ENCODE data around the gene SLC17A1.

- TF ChIP-seq TAF1 (IDR thresholded peaks at IDR 0.05; ENCODE audit: borderline replicate concordance, insufficient read depth, low read length) (no peak), POLR2AphosphoS5 (IDR thresholded peaks at IDR 0.05; ENCODE audit: low read depth, low read length) (no peak)
Observed at GRCh38 chr6:25866011-25866410, 34.2 kb upstream of the SLC17A1 start.

Data from PFSK-1 (cell line).